MV-4-11 (cell line): ENCODE measurements around the gene ZBTB7C.

Experiments used
- DNase-seq: peaks from one replicate; lab custom pipeline; 2025; lab: John Stamatoyannopoulos, UW

ZBTB7C gene

DNA sequence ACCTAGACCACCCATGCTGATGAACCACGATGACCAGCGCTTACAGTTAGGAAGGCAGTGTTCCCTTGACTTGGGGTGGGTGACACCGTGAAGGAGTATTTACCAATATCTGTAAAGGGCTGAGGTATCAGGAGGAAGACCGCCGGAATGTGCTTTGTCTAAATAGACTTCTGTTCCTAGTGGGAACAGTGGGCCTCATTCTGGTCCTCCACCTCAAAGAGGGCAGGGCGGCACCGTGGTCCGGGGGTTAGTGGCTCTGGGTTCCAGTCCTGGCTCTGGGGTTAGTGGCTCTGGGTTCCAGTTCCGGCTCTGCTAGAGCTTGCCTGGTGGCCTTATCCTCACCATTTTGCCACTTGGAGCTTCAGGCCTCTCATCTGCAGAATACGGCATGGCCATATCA lies 387.2 kb downstream of the ZBTB7C start:
- no peak for DNase-seq

DNA sequence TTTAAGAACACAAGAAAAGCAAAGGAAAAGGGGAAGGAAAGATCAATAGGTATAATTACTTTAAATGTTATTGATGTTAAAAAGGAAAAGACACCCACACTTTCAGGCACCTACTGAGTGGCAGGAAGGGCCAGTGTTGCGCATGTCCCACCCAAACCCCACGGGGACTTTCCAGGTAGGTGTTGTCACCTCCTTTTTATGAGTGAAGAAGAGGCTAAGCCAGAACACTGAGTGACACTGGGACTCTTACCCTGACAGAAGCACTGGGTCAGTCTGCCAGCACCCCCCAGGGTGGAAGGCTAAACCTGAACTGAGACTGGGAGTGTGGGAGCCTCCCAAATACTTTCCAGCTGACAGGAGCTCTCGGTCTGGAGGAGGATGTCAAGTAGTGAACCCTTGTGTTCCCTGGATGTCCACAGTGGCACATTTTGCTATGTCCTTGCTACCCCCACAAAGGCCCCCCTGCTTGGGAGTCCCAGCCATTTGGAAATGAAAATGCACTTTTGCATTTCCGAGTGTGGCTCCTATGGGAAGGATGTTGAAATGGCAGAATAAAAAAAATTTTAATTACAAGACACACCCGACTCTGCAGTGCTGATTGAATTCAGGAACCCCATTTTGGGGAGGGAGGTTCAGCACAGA lies 387.8 kb downstream of the ZBTB7C start:
- DNase-seq, result no peak

DNA sequence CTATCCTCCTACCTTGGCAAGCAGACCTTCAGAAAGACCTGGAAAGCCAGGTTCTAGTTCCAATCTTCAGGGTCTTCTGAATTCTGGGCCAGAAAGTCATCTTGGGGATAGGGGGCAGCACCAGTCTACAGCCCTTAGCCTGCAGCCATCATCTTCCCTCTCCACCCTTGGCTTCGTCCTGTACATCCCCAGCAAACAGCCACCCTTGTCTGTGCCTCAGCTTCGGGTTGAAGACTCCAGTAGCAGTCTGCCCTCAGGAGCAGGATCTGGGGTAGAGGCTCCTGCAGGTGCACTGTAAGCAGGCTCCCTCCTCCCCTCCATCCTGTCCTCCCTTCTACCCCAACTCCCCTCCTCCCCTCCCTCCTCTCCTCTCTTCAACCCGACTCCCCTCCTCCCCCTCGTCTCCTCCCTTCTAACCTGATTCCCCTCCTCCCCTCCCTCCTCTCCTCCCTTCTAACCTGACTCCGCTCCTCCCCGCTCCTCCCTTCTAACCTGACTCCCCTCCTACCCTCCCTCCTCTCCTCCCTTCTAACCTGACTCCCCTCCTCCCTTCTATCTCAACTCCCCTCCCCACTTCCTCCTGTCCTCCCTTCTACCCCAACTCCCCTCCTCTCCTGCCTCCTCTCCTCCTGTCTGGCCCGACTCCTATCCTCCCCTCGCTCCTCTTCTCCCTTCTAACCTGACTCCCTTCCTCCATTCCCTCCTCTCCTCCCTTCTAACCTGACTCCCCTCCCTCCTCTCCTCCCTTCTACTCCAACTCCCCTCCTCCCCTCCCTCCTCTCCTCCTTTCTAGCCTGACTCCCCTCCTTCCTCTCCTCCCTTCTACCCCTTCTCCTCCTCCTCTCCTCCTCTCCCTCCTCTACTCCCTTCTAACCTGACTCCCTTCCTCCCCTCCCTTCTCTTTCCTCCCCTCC lies 388.6 kb downstream of the ZBTB7C start:
- DNase-seq, result no peak

DNA sequence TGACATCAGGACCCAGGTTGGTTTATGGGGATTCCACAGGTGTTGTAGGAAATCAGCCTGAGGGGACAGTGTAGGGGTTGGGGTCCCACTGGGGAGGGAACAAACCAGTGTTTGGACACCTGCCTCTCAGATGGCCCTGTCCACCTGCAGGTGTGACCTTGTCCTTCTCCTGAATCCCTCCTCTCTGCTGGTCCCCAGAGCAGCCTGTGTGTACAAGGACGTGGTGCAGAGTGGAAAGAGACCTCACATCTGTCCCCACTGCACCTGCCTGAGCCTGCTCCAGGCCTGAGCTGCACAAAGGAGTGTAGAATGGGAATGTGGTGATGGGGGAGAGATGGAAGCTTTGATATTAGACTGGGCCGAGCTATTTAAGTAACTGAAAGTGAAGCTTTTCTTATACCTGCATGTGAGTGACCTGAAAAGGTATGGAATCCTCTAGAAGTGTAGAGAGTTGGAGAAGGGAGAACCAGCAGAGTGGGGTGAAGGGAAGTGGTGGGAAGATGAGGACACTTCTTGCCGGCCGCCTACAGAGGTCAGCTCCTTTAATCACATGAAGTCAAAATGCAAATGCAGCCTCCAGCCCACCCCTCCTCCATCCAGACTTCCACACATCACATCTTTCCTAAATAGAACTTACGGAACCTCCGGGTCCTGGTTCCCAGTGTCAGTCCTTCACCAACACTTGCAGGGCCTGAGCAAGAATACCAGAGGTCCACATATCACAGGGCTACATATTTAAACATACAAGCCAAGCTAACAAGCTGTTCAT lies 389.4 kb downstream of the ZBTB7C start:
- no peak for DNase-seq

DNA sequence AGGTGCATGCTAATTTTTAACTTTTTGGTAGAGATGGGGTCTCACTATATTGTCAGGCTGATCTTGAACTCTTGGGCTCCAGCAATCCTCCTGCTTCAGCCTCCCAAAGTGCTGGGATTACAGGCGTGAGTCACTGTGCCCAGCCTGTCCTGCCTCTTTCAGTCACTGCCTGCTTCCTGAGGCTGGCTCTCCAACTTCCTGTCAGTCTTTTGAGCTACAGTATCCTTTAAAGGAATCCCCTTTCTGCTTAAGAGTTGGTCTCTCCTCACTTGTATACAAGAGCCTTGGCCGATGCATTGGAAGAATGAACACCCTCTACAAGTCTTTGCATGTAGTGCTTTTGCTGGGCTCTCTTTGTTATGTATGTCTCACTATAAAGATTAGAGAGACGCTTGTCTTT lies 390.3 kb downstream of the ZBTB7C start:
- peak; percentile 16 for DNase-seq

DNA sequence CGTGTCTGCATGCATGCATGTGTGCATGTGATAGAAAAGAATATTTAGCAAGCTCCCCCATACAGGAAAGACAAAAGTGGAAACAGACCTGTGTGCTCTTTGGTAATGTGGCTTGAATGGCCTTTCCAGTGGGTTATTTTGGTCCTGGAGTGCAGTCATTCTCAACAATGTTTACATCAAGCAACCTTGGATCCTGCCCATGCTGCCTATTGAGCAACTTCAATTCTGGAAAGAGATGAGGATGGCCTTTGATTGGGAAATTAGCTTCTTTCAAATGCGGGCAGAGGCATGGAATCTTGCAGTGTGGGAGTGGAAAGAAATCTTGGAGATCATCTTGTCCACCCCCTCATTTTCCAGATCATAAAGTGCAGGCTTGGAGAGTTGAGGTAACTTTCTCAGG lies 391.5 kb downstream of the ZBTB7C start:
- DNase-seq, result no peak

DNA sequence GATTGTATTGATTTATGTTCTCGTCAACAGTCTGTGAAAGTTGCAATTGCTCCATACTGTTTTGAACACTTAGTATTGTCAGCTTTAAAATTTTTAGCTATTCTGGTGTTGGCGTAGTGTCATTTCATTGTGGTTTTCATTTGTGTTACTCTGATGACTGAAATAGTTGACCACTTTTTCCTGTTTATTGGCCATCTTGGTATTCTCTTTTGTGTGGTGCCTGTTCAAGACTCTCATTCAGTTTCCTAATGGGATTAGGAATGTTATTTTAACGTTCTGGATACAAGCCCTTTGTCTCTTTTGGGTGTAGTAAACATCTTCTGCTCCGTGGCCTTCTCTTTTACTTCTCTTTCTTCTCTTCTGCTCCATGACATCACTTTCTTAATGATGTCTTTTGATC lies 396.0 kb downstream of the ZBTB7C start:
- DNase-seq, result peak; percentile 38

DNA sequence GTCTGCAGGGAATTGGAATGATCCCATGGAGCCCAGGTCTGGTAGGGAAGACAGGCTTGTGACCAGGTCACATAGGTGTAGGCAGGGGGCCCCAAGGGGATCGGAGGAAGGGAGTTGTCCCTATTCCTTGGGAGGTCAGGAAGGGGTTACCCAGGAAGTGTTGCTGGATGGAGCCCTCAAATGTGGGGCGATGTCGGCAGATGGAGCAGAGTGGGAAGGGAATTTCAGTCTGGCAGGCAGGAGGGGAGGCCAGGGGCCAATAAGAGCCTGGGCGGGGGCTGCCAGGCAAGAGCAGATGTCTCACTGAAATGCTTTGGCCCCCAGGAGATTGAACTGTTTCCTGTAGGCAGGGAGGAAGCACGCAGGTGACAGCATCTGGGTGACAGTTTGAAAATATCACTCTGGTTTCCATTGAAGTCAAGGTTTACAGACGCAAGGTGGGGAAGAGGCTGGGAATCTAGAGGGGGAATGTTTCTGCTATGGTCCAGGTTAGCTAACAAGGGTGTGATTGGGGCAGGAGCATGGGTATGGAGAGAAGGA lies 397.2 kb downstream of the ZBTB7C start:
- no peak for DNase-seq

DNA sequence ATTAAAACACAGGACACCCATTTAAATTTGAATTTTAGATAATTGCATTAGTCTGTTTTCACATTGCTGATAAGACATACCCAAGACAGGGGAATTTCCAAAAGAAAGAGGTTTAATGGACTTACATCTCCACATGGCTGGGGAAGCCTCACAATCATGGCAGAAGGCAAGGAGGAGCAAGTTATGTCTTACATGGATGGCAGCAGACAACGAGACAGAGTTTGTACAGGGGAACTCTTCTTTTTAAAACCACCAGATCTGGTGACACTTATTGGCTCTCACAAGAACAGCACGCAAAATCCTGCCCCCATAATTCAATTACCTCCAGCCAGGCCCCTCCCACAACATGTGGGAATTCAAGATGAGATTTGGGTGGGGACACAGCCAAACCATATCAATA lies 398.9 kb downstream of the ZBTB7C start:
- DNase-seq, result no peak

DNA sequence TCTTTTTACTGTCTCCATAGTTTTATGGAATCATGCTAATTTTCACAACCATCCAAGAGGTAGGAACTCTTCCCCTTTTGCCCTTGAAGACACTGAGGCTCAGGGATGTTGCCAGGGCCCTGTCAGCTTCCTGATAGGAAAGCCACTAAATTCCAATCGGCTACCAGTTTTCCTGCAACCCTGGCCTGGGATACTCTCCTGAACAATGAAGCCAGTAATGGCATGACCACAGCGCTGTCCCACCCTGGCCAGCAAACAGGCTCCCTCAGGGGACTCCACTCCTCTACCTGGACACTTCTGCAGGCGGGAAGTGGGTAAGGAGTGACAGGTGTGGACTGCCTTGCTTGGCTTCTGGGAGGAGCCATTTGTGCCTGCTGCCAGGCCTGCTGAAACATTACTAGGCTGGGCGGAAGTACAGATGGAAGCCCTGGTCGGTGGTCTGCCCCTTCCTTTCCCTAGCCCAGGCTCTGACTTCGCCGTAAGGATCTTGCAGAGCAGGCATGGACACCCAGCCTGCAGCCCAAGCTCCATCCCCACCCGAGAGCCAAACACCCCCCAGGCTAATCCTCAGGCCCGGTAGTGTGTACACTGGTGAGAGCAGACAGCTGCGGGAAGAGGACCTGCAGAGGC lies 400.0 kb downstream of the ZBTB7C start:
- no peak for DNase-seq

DNA sequence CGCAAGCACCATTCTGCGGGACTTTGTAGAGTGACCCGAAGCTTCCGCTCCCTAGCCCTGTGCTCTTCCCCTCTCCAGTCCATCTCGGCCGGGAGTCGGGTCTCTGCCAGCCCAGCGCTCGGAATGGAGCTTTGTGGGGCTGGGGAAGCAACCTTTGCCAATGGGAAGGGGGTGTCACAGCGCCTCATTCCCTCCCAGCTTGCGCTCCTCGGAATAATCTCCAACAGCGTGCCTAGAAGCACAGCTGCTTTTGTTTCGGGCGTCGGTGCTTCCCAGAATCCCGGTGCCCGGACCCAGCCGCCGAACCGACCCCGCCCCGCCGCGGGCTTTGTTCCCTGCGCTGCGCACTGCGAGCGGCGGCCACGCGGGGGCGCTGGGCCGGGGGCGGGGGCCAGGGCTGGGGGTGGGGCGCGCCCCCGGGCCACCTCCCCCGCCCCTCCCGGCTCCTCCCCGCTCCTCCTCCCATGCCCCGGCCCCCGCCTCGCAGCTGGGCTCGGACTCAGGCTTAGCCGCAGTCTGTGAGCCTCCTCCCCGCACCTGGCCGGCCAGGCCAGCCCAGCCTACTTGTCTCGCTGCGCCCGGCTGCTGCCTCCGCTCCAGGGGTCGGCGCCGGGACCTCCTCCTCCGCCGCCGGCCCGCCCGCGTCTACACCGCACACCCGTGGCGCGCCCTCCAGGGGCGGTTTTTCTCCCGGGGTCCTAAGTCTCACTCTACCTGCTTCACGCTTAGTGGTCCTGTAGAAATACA lies 401.1 kb downstream of the ZBTB7C start:
- DNase-seq, result no peak

DNA sequence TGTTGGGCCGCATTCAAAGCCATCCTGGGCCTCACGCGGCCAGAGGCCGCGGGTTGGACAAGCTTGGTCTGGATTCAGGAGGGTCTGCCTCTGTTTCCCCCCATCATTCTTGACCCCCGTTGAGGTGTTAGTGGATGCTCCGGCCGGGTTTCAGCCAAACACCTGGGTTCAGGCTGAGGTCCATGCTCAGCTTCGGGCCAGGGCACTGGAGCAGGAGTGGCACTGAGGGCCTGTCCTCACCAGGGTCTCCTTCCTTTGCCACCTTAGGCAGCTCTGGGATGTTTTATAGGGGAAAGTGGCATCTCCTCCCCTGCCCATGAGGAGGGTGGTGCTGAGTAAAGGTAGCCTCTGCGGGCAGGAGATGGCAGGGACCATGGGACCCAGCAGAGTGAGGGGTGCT lies 401.8 kb downstream of the ZBTB7C start:
- DNase-seq, result no peak

DNA sequence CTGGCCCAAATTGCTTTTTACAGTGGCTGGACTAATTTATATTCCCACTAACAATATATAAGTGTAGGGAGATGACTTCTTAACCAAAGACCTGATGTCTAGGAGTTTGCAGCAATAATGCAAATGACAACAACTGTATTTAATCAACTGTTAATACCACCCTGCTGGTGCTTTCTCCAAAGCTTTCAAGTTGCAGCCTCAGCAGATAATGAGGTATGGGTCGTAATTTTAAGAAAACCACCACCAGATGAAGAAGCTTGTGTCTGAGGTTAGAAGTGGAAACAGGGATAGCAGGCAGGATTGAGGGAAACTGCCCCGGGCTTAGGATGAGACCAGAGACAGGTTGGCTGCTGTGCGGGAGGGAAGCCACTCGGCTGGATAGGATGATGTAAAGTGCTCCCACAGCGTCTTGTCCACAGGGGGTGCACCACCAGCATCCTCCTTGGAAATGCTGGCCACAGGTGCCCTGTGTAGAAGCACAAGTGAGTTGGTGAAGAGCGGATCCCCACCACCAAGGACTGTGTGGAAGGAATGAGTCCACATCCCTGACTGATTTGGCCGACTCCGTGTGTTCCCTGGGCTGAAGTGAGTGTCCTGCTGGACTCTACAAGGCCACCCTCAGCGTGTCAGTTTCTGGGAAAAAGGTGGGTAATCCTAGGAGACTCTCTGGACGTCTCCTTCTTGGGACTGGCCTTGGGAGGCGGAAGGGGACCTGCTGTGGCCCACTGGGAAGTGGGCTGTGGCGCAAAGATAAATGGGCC lies 402.6 kb downstream of the ZBTB7C start:
- no peak for DNase-seq

DNA sequence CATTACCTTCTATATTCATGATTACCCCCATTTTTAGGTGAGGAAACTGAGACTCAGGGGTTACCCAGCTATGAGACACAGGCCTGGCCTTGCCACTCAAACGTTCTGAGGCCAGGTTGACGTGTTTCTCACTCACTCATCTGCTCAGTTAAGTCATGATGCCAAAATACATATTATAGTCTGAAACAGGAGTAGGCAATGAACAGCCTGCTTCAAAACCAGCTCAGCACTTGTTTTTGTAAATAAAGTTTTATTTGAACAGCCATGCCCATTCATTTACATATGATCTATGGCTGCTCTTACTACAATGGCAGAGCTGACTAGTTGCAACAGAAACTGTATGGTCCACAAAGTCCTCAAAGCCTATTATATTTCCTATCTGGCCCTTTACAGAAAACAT lies 404.6 kb downstream of the ZBTB7C start:
- DNase-seq, result no peak

DNA sequence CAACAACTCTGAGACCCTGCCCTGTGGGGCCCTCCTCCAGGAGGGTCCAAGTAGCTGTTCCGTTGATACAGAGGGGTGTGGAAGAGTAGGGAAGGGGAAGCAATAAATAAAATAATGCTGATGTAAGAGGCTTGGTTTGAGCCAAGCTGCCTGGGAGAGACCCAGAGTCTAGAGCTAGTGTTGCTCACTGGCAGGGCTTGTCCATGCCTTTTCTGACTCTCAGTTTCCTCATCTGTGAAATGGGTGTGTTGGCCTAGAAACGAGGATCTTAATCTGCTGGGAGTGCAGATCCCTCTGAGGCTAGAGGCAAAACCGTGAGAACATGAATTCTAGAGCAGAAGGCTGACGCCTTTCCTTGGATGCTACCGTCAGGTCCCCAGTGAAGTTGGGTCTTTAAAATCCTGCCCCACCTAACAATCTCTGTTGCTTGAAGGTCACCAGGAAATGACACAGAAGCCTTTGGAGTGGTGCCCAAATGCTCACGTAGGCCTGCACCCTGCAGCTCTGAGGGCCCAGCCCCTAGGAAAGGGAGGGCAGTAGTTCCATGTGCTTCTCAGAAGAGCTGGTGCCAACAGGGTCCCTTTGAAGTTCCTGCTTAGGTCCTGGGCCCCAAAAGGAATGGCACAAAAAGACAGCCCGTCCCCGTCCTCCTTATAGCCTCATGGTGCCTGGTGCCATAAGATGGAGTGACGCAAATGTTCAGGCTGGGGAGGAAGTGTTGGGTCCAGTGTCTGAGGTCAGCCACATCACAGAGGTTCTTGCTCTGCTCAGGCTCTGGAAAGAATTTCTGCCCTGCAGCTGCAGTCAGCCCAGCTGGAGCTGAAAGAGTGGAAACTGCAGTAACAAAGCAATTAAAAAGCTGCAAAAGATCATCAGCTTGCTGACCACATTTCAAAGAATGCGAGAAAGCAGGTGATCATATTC lies 405.5 kb downstream of the ZBTB7C start:
- peak; percentile 72 for DNase-seq

DNA sequence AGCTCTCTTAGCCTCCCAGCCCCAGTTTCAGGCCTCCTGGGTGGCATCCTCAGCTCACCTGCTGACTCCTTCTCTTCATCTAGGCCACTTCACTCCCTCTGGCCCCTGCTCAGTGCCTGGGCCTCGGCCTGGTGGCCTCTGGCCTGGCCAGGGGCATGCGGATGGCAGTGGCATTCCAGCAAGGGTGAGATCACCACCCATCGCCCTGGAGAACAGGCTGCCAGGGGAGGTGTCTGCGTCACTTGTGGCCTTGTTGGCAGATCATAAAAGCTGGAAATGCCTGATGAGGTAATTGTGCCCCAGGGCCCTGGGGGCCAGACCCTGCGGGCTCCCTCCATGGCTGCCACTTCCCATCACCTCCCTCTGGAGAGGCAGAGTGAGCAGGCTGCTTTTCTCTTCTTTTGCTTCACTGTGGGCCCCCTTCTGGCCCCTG lies 406.2 kb downstream of the ZBTB7C start:
- DNase-seq, result no peak

DNA sequence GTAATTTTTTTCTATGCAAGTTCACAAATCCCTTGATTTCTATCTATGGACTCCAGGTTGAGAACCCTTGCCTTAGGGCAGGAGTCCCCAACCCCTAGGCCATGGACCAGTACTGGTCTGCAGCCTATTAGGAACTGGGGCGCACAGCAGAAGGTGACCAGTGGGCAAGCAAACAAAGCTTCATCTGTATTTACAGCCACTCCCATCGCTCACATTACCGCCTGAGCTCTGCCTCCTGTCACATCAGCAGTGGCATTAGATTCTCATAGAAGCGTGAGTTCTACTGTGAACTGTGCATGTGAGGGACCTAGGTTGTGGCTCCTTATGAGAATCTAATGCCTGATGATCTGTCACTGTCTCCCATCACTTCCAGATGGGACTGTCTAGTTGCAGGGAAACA lies 408.5 kb downstream of the ZBTB7C start:
- no peak for DNase-seq

DNA sequence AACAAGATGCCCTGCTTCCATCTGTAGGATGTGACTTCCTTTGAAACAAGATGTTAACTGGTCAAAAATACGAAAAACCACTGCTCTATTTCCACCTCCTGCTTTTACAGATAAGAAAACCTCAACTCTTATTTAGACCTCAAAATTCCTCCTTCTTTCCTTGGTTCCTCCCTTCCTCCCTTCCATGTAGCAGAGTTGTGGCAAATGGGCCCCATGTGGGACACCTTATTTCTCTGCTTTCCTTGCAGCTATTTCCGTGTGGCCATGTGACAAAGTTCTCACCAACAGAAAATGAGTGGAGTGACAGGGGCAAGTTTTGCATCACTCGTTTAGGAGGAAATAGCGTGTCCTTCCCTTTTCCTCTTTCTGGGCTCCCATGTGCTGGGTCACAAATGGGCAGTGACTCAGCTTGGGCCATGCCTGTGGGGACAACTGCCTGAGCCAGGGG lies 409.4 kb downstream of the ZBTB7C start:
- DNase-seq, result peak; percentile 95

DNA sequence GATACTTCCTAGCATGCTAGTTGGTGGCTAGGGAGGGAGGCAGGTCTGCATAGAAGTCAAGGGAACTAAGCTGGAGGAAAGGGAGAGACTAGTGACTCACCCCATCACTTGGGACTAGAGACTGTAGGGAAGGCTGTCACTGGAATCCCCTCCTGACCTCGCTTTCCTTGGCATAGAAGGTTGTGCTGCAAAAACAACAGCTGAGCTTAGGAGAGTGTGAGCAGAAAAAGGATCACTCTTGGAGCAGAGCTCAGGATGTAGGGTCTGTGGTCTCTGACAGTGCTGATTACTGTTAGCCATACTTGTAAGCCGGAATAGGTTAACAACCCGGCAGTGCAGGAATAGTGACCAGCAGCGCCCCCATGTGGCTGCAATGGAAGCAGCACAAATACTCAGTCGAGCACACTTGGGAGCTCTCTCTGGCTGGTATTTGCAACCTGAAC lies 411.8 kb downstream of the ZBTB7C start:
- peak; percentile 21 for DNase-seq
